ENCODE data around the gene GANAB. TPM values are rescaled to one million over a fixed set of nuclear protein-coding genes. Genes with fewer than 3 reads are reported as not detected.
"Not testable (repeated sequence)": the region's sequence is repeated elsewhere in the genome, so short reads cannot be mapped to it uniquely, and the experiment has no call there.

Gene GANAB
- total RNA-seq, 4 donors from 2014 or later = 60.2 to 129 (median 120) TPM

- peak; percentile 74 for DNase-seq
- TF ChIP-seq EP300 (IDR thresholded peaks at IDR 0.05; ENCODE audit: low read depth) = no peak
- no peak for TF ChIP-seq CTCF (IDR thresholded peaks at IDR 0.05)
- no peak for TF ChIP-seq POLR2AphosphoS5 (IDR thresholded peaks at IDR 0.05)
- TF ChIP-seq POLR2A (IDR thresholded peaks at IDR 0.05) = no peak
- Histone ChIP-seq H3K4me3 (peak overlapping the region; percentile 55 to 77 (median 72)), H3K27me3 (no peaks in the 10 kb centered on the region), H3K27ac (peak overlapping the region; percentile 93 to 97 (median 94)), H3K4me1 (peaks cover 18 to 44% (median 33%) of the 10 kb centered on the region in 4 donors), H3K36me3 (peaks cover 0 to 6% (median 0%) of the 10 kb centered on the region in 4 donors), H3K9me3 (no peaks in the 10 kb centered on the region)
- 1% methylated on average over 30 of the region's 36 CpGs; no CpG with 5 or more reads in 1 of the 2 donors for WGBS, 2 donors (ENCODE audit: low coverage in 1 of 2)
- intact Hi-C loops (cut with DNase I; ENCODE audit: low total_unique reads) = no loop called here
- in situ Hi-C loops (cut with MboI; ENCODE audit: low pct_ligation_motif_present in 1 of 4, low pct_unique_long_range_greater_than_20kb in 1 of 4, low sequenced_read_pairs in 3 of 4) = no loop called here
Measured at GRCh38 chr11:62664405-62665074, 18.1 kb upstream of the GANAB start.

GRCh38 chr11:62656796-62657429, 10.5 kb upstream of the GANAB start:
- TF ChIP-seq CTCF (IDR thresholded peaks at IDR 0.05) (no peak), EP300 (IDR thresholded peaks at IDR 0.05; ENCODE audit: low read depth) (no peak), POLR2AphosphoS5 (IDR thresholded peaks at IDR 0.05) (no peak), POLR2A (IDR thresholded peaks at IDR 0.05) (no peak)
- no peak for DNase-seq
- WGBS, 2 donors (ENCODE audit: low coverage in 1 of 2) = 67 to 71% methylated on average over 5 of the region's 5 CpGs
- intact Hi-C loops (cut with DNase I; ENCODE audit: low total_unique reads) (no loop called here), in situ Hi-C loops (cut with MboI; ENCODE audit: low pct_ligation_motif_present in 1 of 4, low pct_unique_long_range_greater_than_20kb in 1 of 4, low sequenced_read_pairs in 3 of 4) (no loop called here)
- H3K36me3 ChIP-seq = no peaks in the 10 kb centered on the region
- H3K4me3 ChIP-seq = no peak overlapping the region
- H3K27ac ChIP-seq = no peak overlapping the region
- H3K27me3 ChIP-seq = no peaks in the 10 kb centered on the region
- no peaks in the 10 kb centered on the region for H3K9me3 ChIP-seq
- H3K4me1 ChIP-seq = peaks cover 5 to 12% (median 8%) of the 10 kb centered on the region in 4 donors

GRCh38 chr11:62654297-62654696, 7.9 kb upstream of the GANAB start:
- Histone ChIP-seq H3K9me3 (no peaks in the 10 kb centered on the region), H3K27ac (no peak overlapping the region), H3K4me1 (peaks cover 9 to 19% (median 12%) of the 10 kb centered on the region in 4 donors), H3K4me3 (no peak overlapping the region), H3K36me3 (peaks cover 0 to 5% (median 0%) of the 10 kb centered on the region in 4 donors), H3K27me3 (no peaks in the 10 kb centered on the region)
- intact Hi-C loops (cut with DNase I; ENCODE audit: low total_unique reads) (no loop called here), in situ Hi-C loops (cut with MboI; ENCODE audit: low pct_ligation_motif_present in 1 of 4, low pct_unique_long_range_greater_than_20kb in 1 of 4, low sequenced_read_pairs in 3 of 4) (no loop called here)
- no peak for TF ChIP-seq EP300 (IDR thresholded peaks at IDR 0.05; ENCODE audit: low read depth)
- no peak for TF ChIP-seq CTCF (IDR thresholded peaks at IDR 0.05)
- no peak for TF ChIP-seq POLR2AphosphoS5 (IDR thresholded peaks at IDR 0.05)
- TF ChIP-seq POLR2A (IDR thresholded peaks at IDR 0.05) = no peak
- WGBS, 2 donors (ENCODE audit: low coverage in 1 of 2) = 79 to 87% methylated on average over 4 to 11 of the region's 11 CpGs
- no peak for DNase-seq

- DNase-seq = no peak
- Histone ChIP-seq H3K4me1 (peaks cover 9 to 19% (median 12%) of the 10 kb centered on the region in 4 donors), H3K4me3 (peak overlapping the region; percentile 67 to 98 (median 80)), H3K27ac (peak overlapping the region; percentile 92 to 97 (median 94)), H3K27me3 (no peaks in the 10 kb centered on the region), H3K36me3 (peaks cover 0 to 5% (median 3%) of the 10 kb centered on the region in 4 donors), H3K9me3 (no peaks in the 10 kb centered on the region)
- WGBS, 2 donors (ENCODE audit: low coverage in 1 of 2) = 39 to 50% methylated on average over 8 to 9 of the region's 16 CpGs
- no peak for TF ChIP-seq POLR2AphosphoS5 (IDR thresholded peaks at IDR 0.05)
- TF ChIP-seq CTCF (IDR thresholded peaks at IDR 0.05) = no peak
- no peak for TF ChIP-seq EP300 (IDR thresholded peaks at IDR 0.05; ENCODE audit: low read depth)
- TF ChIP-seq POLR2A (IDR thresholded peaks at IDR 0.05) = no peak
- intact Hi-C loops (cut with DNase I; ENCODE audit: low total_unique reads) = no loop called here
- in situ Hi-C loops (cut with MboI; ENCODE audit: low pct_ligation_motif_present in 1 of 4, low pct_unique_long_range_greater_than_20kb in 1 of 4, low sequenced_read_pairs in 3 of 4) = no loop called here
Measured at GRCh38 chr11:62652161-62653006, 6.0 kb upstream of the GANAB start.

GRCh38 chr11:62650283-62650682, 3.9 kb upstream of the GANAB start:
- H3K9me3 ChIP-seq; DNase-seq; H3K27me3 ChIP-seq; intact Hi-C loops (cut with DNase I; ENCODE audit: low total_unique reads); H3K36me3 ChIP-seq; H3K4me3 ChIP-seq; H3K27ac ChIP-seq; in situ Hi-C loops (cut with MboI; ENCODE audit: low pct_ligation_motif_present in 1 of 4, low pct_unique_long_range_greater_than_20kb in 1 of 4, low sequenced_read_pairs in 3 of 4): not testable (repeated sequence)
- 88 to 95% methylated on average over 8 to 12 of the region's 12 CpGs for WGBS, 2 donors (ENCODE audit: low coverage in 1 of 2)
- peaks cover 16 to 31% (median 24%) of the 10 kb centered on the region in 4 donors for H3K4me1 ChIP-seq
